Measurements from ENCODE around the gene MARK4.

- TF ChIP-seq CTCF (IDR thresholded peaks at IDR 0.05) (no peak), POLR2A (IDR thresholded peaks at IDR 0.05) (no peak)
These were observed 48.6 kb downstream of the MARK4 start for GRCh38 chr19:45299719-45300118.
